ENCODE measurements around the gene TIMELESS. TPM values are rescaled to one million over a fixed set of nuclear protein-coding genes. Genes with fewer than 3 reads are reported as not detected.

TIMELESS gene
- total RNA-seq, 4 donors from 2014 or later, result 2.3 to 4.1 (median 2.4) TPM

- no peaks in the 10 kb centered on the region for H3K36me3 ChIP-seq
- TF ChIP-seq EP300 (IDR thresholded peaks at IDR 0.05) (no peak), POLR2A (IDR thresholded peaks at IDR 0.05; ENCODE audit: low read depth) (no peak), POLR2AphosphoS5 (IDR thresholded peaks at IDR 0.05) (no peak), CTCF (IDR thresholded peaks at IDR 0.05) (no peak)
- intact Hi-C loops (cut with DNase I), result no loop called here
- H3K27me3 ChIP-seq, result no peaks in the 10 kb centered on the region
- no peak for DNase-seq (ENCODE audit: extremely low spot score)
- no peak overlapping the region for H3K4me3 ChIP-seq
- whole genome bisulfite sequencing, result 93% methylated on average over 7 of the region's 7 CpGs
- H3K27ac ChIP-seq (replicated peaks in 1 of 4), result no peak overlapping the region
- no peaks in the 10 kb centered on the region for H3K9me3 ChIP-seq
- H3K4me1 ChIP-seq, result no peaks in the 10 kb centered on the region
Measured at GRCh38 chr12:56479625-56480024, 30.4 kb upstream of the TIMELESS start.

GRCh38 chr12:56477521-56478225 is 28.4 kb upstream of the TIMELESS start:
- H3K27me3 ChIP-seq, result no peaks in the 10 kb centered on the region
- no peaks in the 10 kb centered on the region for H3K4me1 ChIP-seq
- WGBS, result 99% methylated on average over 6 of the region's 6 CpGs
- TF ChIP-seq POLR2AphosphoS5 (IDR thresholded peaks at IDR 0.05), result no peak
- TF ChIP-seq CTCF (IDR thresholded peaks at IDR 0.05), result no peak
- TF ChIP-seq POLR2A (IDR thresholded peaks at IDR 0.05; ENCODE audit: low read depth), result no peak
- no peak for TF ChIP-seq EP300 (IDR thresholded peaks at IDR 0.05)
- no peak overlapping the region for H3K27ac ChIP-seq (replicated peaks in 1 of 4)
- peaks cover 0 to 9% (median under 1%) of the 10 kb centered on the region in 4 donors for H3K36me3 ChIP-seq
- DNase-seq (ENCODE audit: extremely low spot score), result no peak
- intact Hi-C loops (cut with DNase I), result no loop called here
- no peak overlapping the region for H3K4me3 ChIP-seq
- no peaks in the 10 kb centered on the region for H3K9me3 ChIP-seq

GRCh38 chr12:56476972-56477432 is 27.8 kb upstream of the TIMELESS start:
- intact Hi-C loops (cut with DNase I), result no loop called here

GRCh38 chr12:56476143-56476542 is 26.9 kb upstream of the TIMELESS start:
- TF ChIP-seq CTCF (IDR thresholded peaks at IDR 0.05) (no peak), EP300 (IDR thresholded peaks at IDR 0.05) (no peak)
- WGBS, result 87% methylated on average over 6 of the region's 6 CpGs

More at GRCh38 chr12:56476972-56477432, 27.8 kb upstream of the TIMELESS start:
- H3K36me3 ChIP-seq, result peaks cover 0 to 9% (median 4%) of the 10 kb centered on the region in 4 donors
- DNase-seq (ENCODE audit: extremely low spot score), result no peak
- WGBS, result no CpG with 5 or more reads among the region's 1 CpG
- no peak overlapping the region for H3K4me3 ChIP-seq
- H3K4me1 ChIP-seq, result no peaks in the 10 kb centered on the region
- H3K9me3 ChIP-seq, result no peaks in the 10 kb centered on the region
- H3K27ac ChIP-seq (replicated peaks in 1 of 4), result no peak overlapping the region
- no peak for TF ChIP-seq CTCF (IDR thresholded peaks at IDR 0.05)
- TF ChIP-seq POLR2A (IDR thresholded peaks at IDR 0.05; ENCODE audit: low read depth), result no peak
- TF ChIP-seq EP300 (IDR thresholded peaks at IDR 0.05), result no peak
- no peak for TF ChIP-seq POLR2AphosphoS5 (IDR thresholded peaks at IDR 0.05)
- H3K27me3 ChIP-seq, result no peaks in the 10 kb centered on the region

More at GRCh38 chr12:56476143-56476542, 26.9 kb upstream of the TIMELESS start:
- intact Hi-C loops (cut with DNase I), result no loop called here
- Histone ChIP-seq H3K4me3 (no peak overlapping the region), H3K4me1 (peaks cover 0 to 3% (median 0%) of the 10 kb centered on the region in 4 donors), H3K27me3 (no peaks in the 10 kb centered on the region), H3K27ac (replicated peaks in 1 of 4) (no peak overlapping the region), H3K9me3 (no peaks in the 10 kb centered on the region), H3K36me3 (peaks cover 0 to 17% (median 4%) of the 10 kb centered on the region in 4 donors)
- no peak for DNase-seq (ENCODE audit: extremely low spot score)
